MM.1S (cell line): ENCODE data around the gene ZNF768.

Source experiments
- DNase-seq: peaks from one replicate; pipeline ENCODE4 v3.0.0-alpha.2; 2015
- H2AFZ ChIP-seq: fragments of 300-600 bp; sonication (generic); 2 replicates; pipeline ENCODE4 v1.6.0; 2016; ENCODE audit warnings: antibody characterized with exemption, low read length
- H3F3A ChIP-seq: fragments of 300-600 bp; sonication (generic); 2 replicates; pipeline ENCODE4 v1.6.1; 2016; ENCODE audit warnings: mild to moderate bottlenecking, antibody characterized with exemption, low read length, moderate library complexity, mixed read lengths; ENCODE audit not compliant: insufficient read depth
- H3K27ac ChIP-seq: fragments of 300-600 bp; sonication (generic); 2 replicates; pipeline ENCODE4 v1.5.1; 2016; ENCODE audit warnings: mild to moderate bottlenecking, low read length
- H3K27me3 ChIP-seq: fragments of 300-600 bp; sonication (generic); replicated peaks from 2 replicates; pipeline ENCODE4 v1.6.0; 2016; ENCODE audit warnings: low read length; ENCODE audit not compliant: insufficient read depth
- H3K36me3 ChIP-seq: fragments of 300-600 bp; sonication (generic); replicated peaks from 2 replicates; pipeline ENCODE4 v1.6.1; 2016; ENCODE audit warnings: mild to moderate bottlenecking, low read length, mixed read lengths; ENCODE audit not compliant: insufficient read depth
- H3K4me1 ChIP-seq: fragments of 300-600 bp; sonication (generic); 2 replicates; pipeline ENCODE4 v1.6.1; 2016; ENCODE audit warnings: low read length, mixed read lengths
- H3K4me2 ChIP-seq: fragments of 300-600 bp; sonication (generic); 2 replicates; pipeline ENCODE4 v1.6.0; 2016; ENCODE audit warnings: low read depth, low read length
- H3K4me3 ChIP-seq: fragments of 300-600 bp; sonication (generic); 2 replicates; pipeline ENCODE4 v1.5.1; 2016; ENCODE audit warnings: low read length, mixed read lengths
- H3K79me2 ChIP-seq: fragments of 300-600 bp; sonication (generic); 2 replicates; pipeline ENCODE4 v1.6.1; 2016; ENCODE audit warnings: mixed run types, low read length, mixed read lengths
- H3K9ac ChIP-seq: fragments of 300-600 bp; sonication (generic); 2 replicates; pipeline ENCODE4 v1.6.1; 2016; ENCODE audit warnings: low read length, mixed read lengths
- H3K9me2 ChIP-seq: fragments of 300-600 bp; sonication (generic); replicated peaks from 2 replicates; pipeline ENCODE4 v1.6.1; 2016; ENCODE audit warnings: mild to moderate bottlenecking, low read length, mixed read lengths; ENCODE audit not compliant: insufficient read depth
- H3K9me3 ChIP-seq: fragments of 300-600 bp; sonication (generic); replicated peaks from 2 replicates; pipeline ENCODE4 v1.6.1; 2016; ENCODE audit warnings: mild to moderate bottlenecking, low read length, mixed read lengths; ENCODE audit not compliant: insufficient read depth
- H4K20me1 ChIP-seq: fragments of 300-600 bp; sonication (generic); 2 replicates; pipeline ENCODE4 v1.6.1; 2016; ENCODE audit warnings: mild to moderate bottlenecking, low read length, moderate library complexity, mixed read lengths; ENCODE audit not compliant: insufficient read depth
- CTCF ChIP-seq: fragments of 300-600 bp; sonication (generic); IDR thresholded peaks from 2 replicates; pipeline ENCODE4 v1.5.1; 2016; ENCODE audit warnings: antibody characterized with exemption, low read length, mixed read lengths
- EZH2 ChIP-seq: fragments of 300-600 bp; sonication (generic); optimal IDR thresholded peaks from 2 replicates; pipeline ENCODE3; 2017; ENCODE audit warnings: low read depth, mild to moderate bottlenecking, antibody characterized with exemption, low read length, mixed read lengths
- EZH2phosphoT487 ChIP-seq: fragments of 300-600 bp; sonication (generic); IDR thresholded peaks from 2 replicates; pipeline ENCODE4 v1.6.1; 2018; ENCODE audit warnings: antibody characterized with exemption, low read length

Gene ZNF768

GRCh38 chr16:30499284-30499683 lies 27.1 kb downstream of the ZNF768 start:
- no peaks in the 10 kb centered on the region for H4K20me1 ChIP-seq
- no peaks in the 10 kb centered on the region for H3K36me3 ChIP-seq
- no peaks in the 10 kb centered on the region for H3F3A ChIP-seq
- TF ChIP-seq EZH2 (no peak), CTCF (no peak), EZH2phosphoT487 (no peak)
- H3K4me1 ChIP-seq: no peaks in the 10 kb centered on the region
- no peaks in the 10 kb centered on the region for H3K27me3 ChIP-seq
- H2AFZ ChIP-seq: no peak overlapping the region
- no peaks in the 10 kb centered on the region for H3K79me2 ChIP-seq
- H3K9me3 ChIP-seq: no peaks in the 10 kb centered on the region
- no peak overlapping the region for H3K4me3 ChIP-seq
- no peak overlapping the region for H3K27ac ChIP-seq
- no peak overlapping the region for H3K4me2 ChIP-seq
- no peak overlapping the region for H3K9ac ChIP-seq
- H3K9me2 ChIP-seq: no peaks in the 10 kb centered on the region
- DNase-seq: no peak

GRCh38 chr16:30494709-30495108 lies 31.7 kb downstream of the ZNF768 start:
- Histone ChIP-seq H3K36me3 (no peaks in the 10 kb centered on the region; the same call in 1 of the 2 replicates), H3K79me2 (no peaks in the 10 kb centered on the region), H3K4me2 (no peak overlapping the region), H3K27me3 (no peaks in the 10 kb centered on the region), H2AFZ (no peak overlapping the region), H3K4me3 (no peak overlapping the region), H3K9ac (no peak overlapping the region), H3F3A (no peaks in the 10 kb centered on the region), H4K20me1 (no peaks in the 10 kb centered on the region), H3K9me2 (no peaks in the 10 kb centered on the region), H3K27ac (no peak overlapping the region), H3K4me1 (no peaks in the 10 kb centered on the region), H3K9me3 (no peaks in the 10 kb centered on the region)
- no peak for TF ChIP-seq EZH2phosphoT487
- no peak for TF ChIP-seq CTCF
- no peak for DNase-seq

- TF ChIP-seq EZH2phosphoT487 (no peak), CTCF (no peak), EZH2 (no peak)
- Histone ChIP-seq H2AFZ (no peak overlapping the region), H3K4me1 (no peaks in the 10 kb centered on the region), H4K20me1 (no peaks in the 10 kb centered on the region), H3K27me3 (no peaks in the 10 kb centered on the region), H3K9me3 (no peaks in the 10 kb centered on the region), H3K4me3 (no peak overlapping the region), H3K4me2 (no peak overlapping the region), H3K9ac (no peak overlapping the region), H3K36me3 (peaks cover under 1% of the 10 kb centered on the region; the same call in 1 of the 2 replicates), H3F3A (no peaks in the 10 kb centered on the region), H3K79me2 (no peaks in the 10 kb centered on the region), H3K9me2 (no peaks in the 10 kb centered on the region), H3K27ac (no peak overlapping the region)
- DNase-seq: no peak
Observed at GRCh38 chr16:30493941-30494488, 32.4 kb downstream of the ZNF768 start.
